HG03565 (cell line): Measurements from ENCODE around the gene KCTD8.
"Not testable (repeated sequence)": the region's sequence is repeated elsewhere in the genome, so short reads cannot be mapped to it uniquely, and the experiment has no call there.

Source experiments
- ATAC-seq: cut with Tn5 transposase; IDR thresholded peaks from one replicate; pipeline ENCODE4 v1.9.1; 2021; ENCODE audit warnings: mild to moderate bottlenecking, moderate library complexity; ENCODE audit not compliant: unreplicated experiment

KCTD8 gene

DNA sequence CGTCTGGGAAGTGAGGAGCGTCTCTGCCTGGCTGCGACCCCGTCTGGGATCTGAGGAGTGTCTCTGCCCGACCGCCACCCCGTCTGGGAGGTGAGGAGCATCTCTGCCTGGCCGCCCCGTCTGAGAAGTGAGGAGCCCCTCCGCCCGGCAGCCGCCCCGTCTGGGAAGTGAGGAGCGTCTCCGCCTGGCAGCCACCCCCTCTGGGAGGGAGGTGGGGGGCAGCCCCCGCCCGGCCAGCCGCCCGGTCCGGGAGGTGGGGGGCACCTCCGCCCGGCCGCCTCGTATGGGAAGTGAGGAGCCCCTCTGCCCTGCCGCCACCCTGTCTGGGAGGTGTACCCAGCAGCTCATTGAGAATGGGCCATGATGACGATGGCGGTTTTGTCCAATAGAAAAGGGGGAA, 280.8 kb downstream of the KCTD8 start:
- ATAC-seq = not testable (repeated sequence)

- ATAC-seq = no peak
Measured at GRCh38 chr4:44165938-44166337, 282.7 kb downstream of the KCTD8 start.

GRCh38 chr4:44162538-44163270, 285.9 kb downstream of the KCTD8 start:
- no peak for ATAC-seq

GRCh38 chr4:44161756-44162155, 286.9 kb downstream of the KCTD8 start:
- ATAC-seq = no peak

DNA sequence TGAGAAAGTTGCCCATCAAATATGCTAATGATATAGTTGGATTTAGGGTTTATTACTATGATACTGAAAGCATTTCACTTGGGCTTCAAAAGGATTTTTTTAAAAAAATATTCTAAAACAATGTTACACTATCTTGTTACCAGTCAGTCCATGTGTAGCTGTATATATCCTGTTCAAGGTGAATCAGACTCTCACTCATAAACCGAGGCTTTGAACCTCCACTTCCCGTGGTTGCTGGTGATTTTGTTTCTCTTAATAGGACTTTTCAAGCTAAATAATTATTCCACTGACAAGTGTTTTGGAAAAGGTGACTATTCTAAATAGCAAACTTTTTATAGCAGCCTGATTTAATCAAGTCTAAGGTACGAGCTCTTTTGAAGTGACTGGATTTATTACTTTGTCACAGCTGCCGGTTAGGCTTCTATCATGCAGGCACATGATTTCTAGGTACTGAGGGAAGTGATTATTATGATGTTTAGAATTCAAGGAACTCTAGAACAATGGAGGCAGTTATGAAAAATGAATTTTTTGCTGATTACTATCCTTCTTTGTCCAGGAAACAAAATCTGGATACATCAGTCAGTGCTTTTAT, 287.7 kb downstream of the KCTD8 start:
- ATAC-seq = no peak

DNA sequence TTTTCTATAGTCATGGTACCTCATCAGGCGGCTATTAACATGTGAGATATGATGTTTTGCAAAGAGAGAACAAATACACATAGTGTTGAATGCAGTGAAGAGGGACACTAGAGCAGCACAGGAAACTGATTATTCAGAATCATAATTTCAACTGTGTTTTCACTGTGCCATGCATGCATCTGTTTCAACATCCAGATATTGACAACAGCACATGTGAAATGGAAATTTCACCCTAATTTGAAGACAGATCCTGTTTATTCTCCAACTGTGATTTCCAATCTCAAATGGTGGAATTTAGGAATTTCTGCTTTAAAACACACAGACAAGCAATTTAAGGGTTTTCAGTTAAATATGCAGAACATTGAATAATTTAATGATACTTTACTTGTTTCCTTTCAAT, 288.6 kb downstream of the KCTD8 start:
- no peak for ATAC-seq

DNA sequence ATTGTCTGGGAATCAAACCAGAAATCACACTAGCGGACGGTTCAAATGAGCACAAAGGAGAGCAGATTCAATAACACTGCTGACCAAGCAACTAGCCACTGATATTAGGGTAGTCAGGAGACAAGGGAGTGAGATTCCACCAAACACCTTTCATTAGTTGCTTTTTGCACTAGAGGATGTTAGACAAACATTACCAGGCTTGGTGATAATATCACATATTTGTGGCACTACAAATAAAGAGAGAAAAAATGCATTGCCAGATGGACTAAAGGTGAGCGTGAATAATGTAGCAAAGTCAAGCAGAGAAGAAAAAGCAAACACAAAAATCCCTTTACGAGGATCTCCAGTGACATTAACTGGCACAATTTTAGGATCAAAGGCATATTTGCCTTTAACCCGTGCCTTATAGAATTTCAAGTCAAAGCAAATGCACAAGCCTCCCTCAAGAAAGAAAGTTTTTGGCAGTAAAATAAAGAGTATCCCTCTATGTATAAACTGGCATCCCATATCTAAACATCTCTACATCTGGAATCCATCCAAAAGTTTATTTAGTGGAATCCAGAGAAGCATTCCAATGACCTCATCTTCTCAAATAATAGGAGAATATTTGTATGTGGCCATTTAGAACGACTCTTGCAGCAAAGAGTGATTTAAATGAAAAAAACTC, 290.9 kb downstream of the KCTD8 start:
- ATAC-seq = no peak

DNA sequence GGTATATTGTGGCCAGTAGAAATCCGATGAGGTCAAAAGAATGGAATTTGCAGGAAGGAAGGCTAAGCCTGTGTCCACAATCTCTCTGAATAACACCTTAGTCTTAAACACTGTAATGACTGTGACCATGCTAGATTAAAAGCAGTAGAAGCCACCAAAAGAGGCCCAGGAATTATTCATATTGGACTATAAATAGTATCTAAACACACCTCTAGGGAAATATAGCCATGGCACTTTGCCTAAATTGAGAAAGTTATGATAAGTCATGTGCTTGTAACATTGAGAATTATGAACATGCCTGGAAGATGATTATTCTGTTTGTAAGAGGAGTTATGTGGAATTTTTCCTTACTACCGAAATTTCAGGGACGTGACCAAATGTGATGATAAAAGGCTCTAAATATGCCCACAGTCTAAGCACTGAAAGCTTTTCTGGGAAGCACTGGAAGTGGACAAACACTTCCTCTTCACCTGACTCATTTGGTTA, 298.5 kb downstream of the KCTD8 start:
- no peak for ATAC-seq

DNA sequence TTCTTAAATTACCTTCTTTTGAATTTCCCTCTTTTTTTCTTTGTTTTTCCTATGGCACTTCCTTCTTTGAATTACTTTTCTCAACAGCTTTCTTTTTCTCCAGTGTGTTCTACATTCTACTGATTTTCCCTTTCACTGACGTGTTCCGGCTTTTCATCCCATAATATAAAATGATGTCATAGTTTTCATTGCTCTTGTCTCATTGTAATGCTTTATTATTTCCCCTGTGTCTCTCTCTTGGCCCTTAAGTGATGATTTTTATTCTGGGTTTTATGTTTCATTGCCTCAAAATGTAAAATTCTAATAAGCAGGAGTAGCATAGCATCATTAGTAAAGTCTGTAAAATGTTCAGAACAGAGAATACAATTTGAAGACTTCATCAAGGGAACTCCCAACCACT, 299.3 kb downstream of the KCTD8 start:
- no peak for ATAC-seq

- ATAC-seq = no peak
Measured at GRCh38 chr4:44147571-44148075, 301.0 kb downstream of the KCTD8 start.

DNA sequence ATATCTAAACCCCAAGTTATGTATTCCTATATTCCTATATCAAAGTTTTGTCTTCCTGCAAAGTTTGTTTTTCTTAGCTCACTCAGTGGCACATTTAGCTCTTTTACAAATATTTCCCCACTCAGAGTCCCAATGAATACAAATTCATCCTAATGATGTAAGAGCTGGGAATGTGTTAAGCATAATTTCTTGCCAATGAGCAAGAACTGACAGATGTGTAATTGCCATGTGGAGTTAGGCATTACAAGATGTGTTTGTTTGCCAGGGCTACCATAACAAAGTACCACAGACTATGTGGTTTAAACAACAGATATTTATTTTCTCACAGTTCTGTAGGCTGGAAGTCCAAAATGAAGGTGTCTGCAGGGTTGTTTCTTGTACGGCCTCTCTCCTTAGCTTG, 302.1 kb downstream of the KCTD8 start:
- ATAC-seq = no peak

DNA sequence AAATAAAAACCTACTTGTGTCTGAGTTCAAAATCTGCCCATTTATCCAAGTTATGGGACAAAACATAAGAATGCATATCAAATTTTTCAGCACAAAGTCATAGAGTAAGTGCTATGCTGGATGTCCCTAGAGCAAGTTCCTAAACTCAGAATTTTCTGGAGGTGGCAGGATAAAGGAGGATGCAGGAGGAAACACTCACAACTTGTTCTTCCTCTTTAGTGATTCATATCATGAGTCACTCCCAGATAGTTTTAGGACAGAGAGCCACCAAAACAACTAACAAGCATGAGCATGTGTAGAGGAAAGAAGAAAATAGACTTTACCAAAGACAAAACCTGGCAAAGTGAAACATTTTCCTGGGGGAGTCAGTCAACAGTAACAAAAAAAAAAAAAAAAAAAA, 302.7 kb downstream of the KCTD8 start:
- no peak for ATAC-seq

- no peak for ATAC-seq
Measured at GRCh38 chr4:44132526-44132925, 316.1 kb downstream of the KCTD8 start.
